Loucy (cell line): Measurements from ENCODE around the gene FRMD5.

Source experiments
- H2AFZ ChIP-seq: fragments of 200-600 bp; sonication (generic); 2 replicates; pipeline ENCODE4 v1.6.0; 2016; ENCODE audit warnings: antibody characterized with exemption, mild to moderate bottlenecking, low read length, moderate library complexity
- H3F3A ChIP-seq: fragments of 200-600 bp; 2 replicates; pipeline ENCODE4 v1.6.0; 2016; ENCODE audit warnings: antibody characterized with exemption, low read depth, mild to moderate bottlenecking
- H3K27me3 ChIP-seq: fragments of 200-600 bp; sonication (generic); 2 replicates; pipeline ENCODE4 v1.6.1; 2014; ENCODE audit warnings: low read length, mild to moderate bottlenecking; ENCODE audit not compliant: insufficient read depth, poor library complexity, severe bottlenecking
- H3K36me3 ChIP-seq: fragments of 200-600 bp; sonication (generic); 2 replicates; pipeline ENCODE4 v1.6.1; 2016; ENCODE audit warnings: low read length; ENCODE audit not compliant: insufficient read depth
- H3K4me1 ChIP-seq: fragments of 200-600 bp; sonication (generic); 2 replicates; pipeline ENCODE4 v1.5.1; 2014; ENCODE audit warnings: low read length, mild to moderate bottlenecking; ENCODE audit not compliant: insufficient read depth, poor library complexity, severe bottlenecking
- H3K4me2 ChIP-seq: fragments of 200-600 bp; sonication (generic); 2 replicates; pipeline ENCODE4 v1.6.0; 2014; ENCODE audit warnings: antibody characterized with exemption, low read length, low read depth, mild to moderate bottlenecking; ENCODE audit not compliant: poor library complexity, severe bottlenecking
- H3K4me3 ChIP-seq: fragments of 200-600 bp; sonication (generic); 2 replicates; pipeline ENCODE4 v1.5.1; 2014; ENCODE audit warnings: low read length, mild to moderate bottlenecking, mixed read lengths; ENCODE audit not compliant: poor library complexity, severe bottlenecking
- H3K79me2 ChIP-seq: fragments of 200-600 bp; sonication (generic); 2 replicates; pipeline ENCODE4 v1.6.1; 2014; ENCODE audit warnings: low read length; ENCODE audit not compliant: insufficient read depth
- H3K9ac ChIP-seq: fragments of 200-600 bp; sonication (generic); 2 replicates; pipeline ENCODE4 v1.6.0; 2014; ENCODE audit warnings: mild to moderate bottlenecking, low read depth, low read length, moderate library complexity; ENCODE audit not compliant: poor library complexity, severe bottlenecking
- H3K9me2 ChIP-seq: fragments of 200-600 bp; sonication (generic); replicated peaks from 2 replicates; pipeline ENCODE4 v1.6.1; 2016; ENCODE audit warnings: low read depth, low read length, mixed read lengths
- H3K9me3 ChIP-seq: fragments of 200-600 bp; sonication (generic); 2 replicates; pipeline ENCODE4 v1.6.1; 2014; ENCODE audit warnings: mild to moderate bottlenecking, antibody characterized with exemption, low read length, low read depth; ENCODE audit not compliant: insufficient read depth
- H4K20me1 ChIP-seq: fragments of 200-600 bp; sonication (generic); 2 replicates; pipeline ENCODE4 v1.6.0; 2014; ENCODE audit warnings: antibody characterized with exemption, low read length, mild to moderate bottlenecking; ENCODE audit not compliant: insufficient read depth, poor library complexity, severe bottlenecking
- CTCF ChIP-seq: fragments of 200-600 bp; sonication (generic); conservative IDR thresholded peaks from 2 replicates; pipeline ENCODE4 v1.5.1; 2014; ENCODE audit warnings: mild to moderate bottlenecking, antibody characterized with exemption, low read length
- EZH2phosphoT487 ChIP-seq: fragments of 200-600 bp; IDR thresholded peaks from 2 replicates; pipeline ENCODE4 v1.6.1; 2018; ENCODE audit warnings: antibody characterized with exemption, mild to moderate bottlenecking, moderate library complexity, borderline replicate concordance

Gene FRMD5

GRCh38 chr15:44153352-44153751, 41.7 kb downstream of the FRMD5 start:
- no peak overlapping the region for H3K4me3 ChIP-seq
- H2AFZ ChIP-seq = no peak overlapping the region
- H3K27me3 ChIP-seq = no peaks in the 10 kb centered on the region
- TF ChIP-seq EZH2phosphoT487 (no peak), CTCF (no peak)
- H3K79me2 ChIP-seq = no peaks in the 10 kb centered on the region
- H3K4me1 ChIP-seq = no peaks in the 10 kb centered on the region
- no peaks in the 10 kb centered on the region for H4K20me1 ChIP-seq
- no peaks in the 10 kb centered on the region for H3K9me3 ChIP-seq
- H3K9ac ChIP-seq = no peak overlapping the region
- no peaks in the 10 kb centered on the region for H3F3A ChIP-seq
- no peaks in the 10 kb centered on the region for H3K36me3 ChIP-seq
- H3K9me2 ChIP-seq = no peaks in the 10 kb centered on the region
- H3K4me2 ChIP-seq = no peak overlapping the region

- no peaks in the 10 kb centered on the region for H3K9me2 ChIP-seq
- no peak overlapping the region for H2AFZ ChIP-seq
- H3K36me3 ChIP-seq = no peaks in the 10 kb centered on the region
- peaks cover 4% of the 10 kb centered on the region for H3K27me3 ChIP-seq
- no peak for TF ChIP-seq EZH2phosphoT487
- TF ChIP-seq CTCF = no peak
- H3K9ac ChIP-seq = no peak overlapping the region
- no peaks in the 10 kb centered on the region for H3K4me1 ChIP-seq
- H4K20me1 ChIP-seq = no peaks in the 10 kb centered on the region
- no peak overlapping the region for H3K4me2 ChIP-seq
- H3K79me2 ChIP-seq = no peaks in the 10 kb centered on the region
- no peaks in the 10 kb centered on the region; the same call in 1 of the 2 replicates for H3F3A ChIP-seq
- H3K9me3 ChIP-seq = no peaks in the 10 kb centered on the region
- H3K4me3 ChIP-seq = no peak overlapping the region
Measured at GRCh38 chr15:44149224-44149623, 45.8 kb downstream of the FRMD5 start.

GRCh38 chr15:44148580-44148979, 46.5 kb downstream of the FRMD5 start:
- Histone ChIP-seq H3K9me2 (no peaks in the 10 kb centered on the region), H3K4me3 (no peak overlapping the region), H2AFZ (no peak overlapping the region), H3F3A (no peaks in the 10 kb centered on the region; the same call in 1 of the 2 replicates), H3K79me2 (no peaks in the 10 kb centered on the region), H3K4me1 (no peaks in the 10 kb centered on the region), H3K4me2 (no peak overlapping the region), H3K36me3 (no peaks in the 10 kb centered on the region), H3K9ac (no peak overlapping the region), H3K27me3 (peaks cover 4% of the 10 kb centered on the region), H4K20me1 (no peaks in the 10 kb centered on the region), H3K9me3 (no peaks in the 10 kb centered on the region)
- no peak for TF ChIP-seq CTCF
- no peak for TF ChIP-seq EZH2phosphoT487
